ENCODE data around the gene N4BP2. TPM values are rescaled to one million over a fixed set of nuclear protein-coding genes. Genes with fewer than 3 reads are reported as not detected.

N4BP2 gene
- total and polyA plus RNA-seq, 4 donors = 1.8 to 33.6 (median 5.9) TPM

GRCh38 chr4:40032785-40033184 lies 23.9 kb upstream of the N4BP2 start:
- Histone ChIP-seq H3K36me3 (ENCODE audit: control insufficient read depth in 4 of 4, insufficient read depth in 4 of 4, low read length in 4 of 4) (no peaks in the 10 kb centered on the region), H3K27me3 (ENCODE audit: control insufficient read depth in 3 of 3, insufficient read depth in 3 of 3, low read length in 2 of 3) (no peaks in the 10 kb centered on the region), H3K27ac (ENCODE audit: low read depth in 1 of 2, low read length in 1 of 2) (no peak overlapping the region), H3K9me3 (ENCODE audit: control insufficient read depth in 4 of 4, insufficient read depth in 3 of 4, low read length in 3 of 4) (no peaks in the 10 kb centered on the region), H3K9ac (ENCODE audit: insufficient read depth in 1 of 2, low read length in 2 of 2) (no peak overlapping the region), H3K4me3 (no peak overlapping the region), H3K4me1 (ENCODE audit: control insufficient read depth in 5 of 5, insufficient read depth in 5 of 5, low read length in 5 of 5) (no peaks in the 10 kb centered on the region)
- TF ChIP-seq, protein P1, sequence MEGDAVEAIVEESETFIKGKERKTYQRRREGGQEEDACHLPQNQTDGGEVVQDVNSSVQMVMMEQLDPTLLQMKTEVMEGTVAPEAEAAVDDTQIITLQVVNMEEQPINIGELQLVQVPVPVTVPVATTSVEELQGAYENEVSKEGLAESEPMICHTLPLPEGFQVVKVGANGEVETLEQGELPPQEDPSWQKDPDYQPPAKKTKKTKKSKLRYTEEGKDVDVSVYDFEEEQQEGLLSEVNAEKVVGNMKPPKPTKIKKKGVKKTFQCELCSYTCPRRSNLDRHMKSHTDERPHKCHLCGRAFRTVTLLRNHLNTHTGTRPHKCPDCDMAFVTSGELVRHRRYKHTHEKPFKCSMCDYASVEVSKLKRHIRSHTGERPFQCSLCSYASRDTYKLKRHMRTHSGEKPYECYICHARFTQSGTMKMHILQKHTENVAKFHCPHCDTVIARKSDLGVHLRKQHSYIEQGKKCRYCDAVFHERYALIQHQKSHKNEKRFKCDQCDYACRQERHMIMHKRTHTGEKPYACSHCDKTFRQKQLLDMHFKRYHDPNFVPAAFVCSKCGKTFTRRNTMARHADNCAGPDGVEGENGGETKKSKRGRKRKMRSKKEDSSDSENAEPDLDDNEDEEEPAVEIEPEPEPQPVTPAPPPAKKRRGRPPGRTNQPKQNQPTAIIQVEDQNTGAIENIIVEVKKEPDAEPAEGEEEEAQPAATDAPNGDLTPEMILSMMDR (IDR thresholded peaks at IDR 0.05; ENCODE audit: control extremely low read depth, extremely low read depth) = no peak
- DNase-seq (no peak), ATAC-seq (ENCODE audit: insufficient read depth, low FRiP score) (no peak)
- 92 to 95% methylated on average over 18 to 19 of the region's 22 CpGs for WGBS, 2 donors

GRCh38 chr4:40033613-40034012 lies 23.0 kb upstream of the N4BP2 start:
- Histone ChIP-seq H3K27me3 (ENCODE audit: control insufficient read depth in 3 of 3, insufficient read depth in 3 of 3, low read length in 2 of 3) (no peaks in the 10 kb centered on the region), H3K9ac (ENCODE audit: insufficient read depth in 1 of 2, low read length in 2 of 2) (no peak overlapping the region), H3K36me3 (ENCODE audit: control insufficient read depth in 4 of 4, insufficient read depth in 4 of 4, low read length in 4 of 4) (no peaks in the 10 kb centered on the region), H3K9me3 (ENCODE audit: control insufficient read depth in 4 of 4, insufficient read depth in 3 of 4, low read length in 3 of 4) (no peaks in the 10 kb centered on the region), H3K4me3 (no peak overlapping the region), H3K27ac (ENCODE audit: low read depth in 1 of 2, low read length in 1 of 2) (no peak overlapping the region), H3K4me1 (ENCODE audit: control insufficient read depth in 5 of 5, insufficient read depth in 5 of 5, low read length in 5 of 5) (no peaks in the 10 kb centered on the region)
- TF ChIP-seq, protein P1 (IDR thresholded peaks at IDR 0.05; ENCODE audit: control extremely low read depth, extremely low read depth) = no peak
- DNase-seq = no peak
- WGBS, 2 donors = 68 to 73% methylated on average over 2 of the region's 2 CpGs
- ATAC-seq (ENCODE audit: insufficient read depth, low FRiP score) = no peak

- no peak for DNase-seq
- TF ChIP-seq, protein P1 (IDR thresholded peaks at IDR 0.05; ENCODE audit: control extremely low read depth, extremely low read depth) = no peak
- Histone ChIP-seq H3K36me3 (ENCODE audit: control insufficient read depth in 4 of 4, insufficient read depth in 4 of 4, low read length in 4 of 4) (no peaks in the 10 kb centered on the region), H3K9me3 (ENCODE audit: control insufficient read depth in 4 of 4, insufficient read depth in 3 of 4, low read length in 3 of 4) (peaks cover 0 to 2% (median 0%) of the 10 kb centered on the region in 4 donors), H3K4me1 (ENCODE audit: control insufficient read depth in 5 of 5, insufficient read depth in 5 of 5, low read length in 5 of 5) (no peaks in the 10 kb centered on the region), H3K27me3 (ENCODE audit: control insufficient read depth in 3 of 3, insufficient read depth in 3 of 3, low read length in 2 of 3) (no peaks in the 10 kb centered on the region), H3K9ac (ENCODE audit: insufficient read depth in 1 of 2, low read length in 2 of 2) (no peak overlapping the region), H3K27ac (ENCODE audit: low read depth in 1 of 2, low read length in 1 of 2) (no peak overlapping the region), H3K4me3 (no peak overlapping the region)
- 95% methylated on average over 7 of the region's 7 CpGs for WGBS, 2 donors
- ATAC-seq (ENCODE audit: insufficient read depth, low FRiP score) = no peak
Observed at GRCh38 chr4:40038977-40039376, 17.7 kb upstream of the N4BP2 start.

DNA sequence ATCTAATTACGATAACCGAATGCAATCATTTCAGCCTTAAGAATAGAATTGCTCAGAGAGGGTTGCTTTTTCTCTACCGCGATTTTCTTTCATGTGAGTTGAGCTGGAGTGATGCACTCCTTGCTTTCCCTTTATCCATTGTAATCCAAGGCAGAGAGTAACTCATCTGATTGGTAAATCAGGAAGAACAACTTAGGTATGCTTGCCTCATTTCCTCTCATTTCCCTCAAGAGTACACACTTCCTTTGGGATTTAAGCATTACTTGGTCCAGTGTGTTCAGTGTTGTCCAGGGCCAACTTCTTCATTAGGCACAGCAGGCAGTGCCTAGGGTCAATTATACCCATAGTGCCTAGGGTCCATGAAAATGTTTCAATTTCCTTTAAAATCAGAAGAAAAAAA lies 15.7 kb upstream of the N4BP2 start:
- WGBS, 2 donors = 93 to 97% methylated on average over 4 of the region's 4 CpGs
- H3K27me3 ChIP-seq (ENCODE audit: control insufficient read depth in 3 of 3, insufficient read depth in 3 of 3, low read length in 2 of 3) = no peaks in the 10 kb centered on the region
- no peak overlapping the region for H3K27ac ChIP-seq (ENCODE audit: low read depth in 1 of 2, low read length in 1 of 2)
- no peak overlapping the region for H3K9ac ChIP-seq (ENCODE audit: insufficient read depth in 1 of 2, low read length in 2 of 2)
- peaks cover 0 to 2% (median 0%) of the 10 kb centered on the region in 4 donors for H3K9me3 ChIP-seq (ENCODE audit: control insufficient read depth in 4 of 4, insufficient read depth in 3 of 4, low read length in 3 of 4)
- no peaks in the 10 kb centered on the region for H3K4me1 ChIP-seq (ENCODE audit: control insufficient read depth in 5 of 5, insufficient read depth in 5 of 5, low read length in 5 of 5)
- no peak for DNase-seq
- no peaks in the 10 kb centered on the region for H3K36me3 ChIP-seq (ENCODE audit: control insufficient read depth in 4 of 4, insufficient read depth in 4 of 4, low read length in 4 of 4)
- TF ChIP-seq, protein P1 (IDR thresholded peaks at IDR 0.05; ENCODE audit: control extremely low read depth, extremely low read depth) = no peak
- H3K4me3 ChIP-seq = no peak overlapping the region
- no peak for ATAC-seq (ENCODE audit: insufficient read depth, low FRiP score)

All from lung (tissue), 12 donors.